Panc1 (cell line): ENCODE data around the gene STXBP5L.

Experiments used
- CTCF ChIP-seq: fragments of 450-650 bp; IDR thresholded peaks from 2 replicates; pipeline ENCODE4 v1.5.1; 2017; ENCODE audit warnings: mild to moderate bottlenecking
- POLR2AphosphoS5 ChIP-seq: IDR thresholded peaks from 2 replicates; pipeline ENCODE4 v1.6.1; 2012; ENCODE audit warnings: mild to moderate bottlenecking, low read depth, low read length, moderate library complexity
- SIN3A ChIP-seq: IDR thresholded peaks from 2 replicates; pipeline ENCODE4 v1.6.1; 2012; ENCODE audit warnings: low read depth, mild to moderate bottlenecking, low read length, moderate library complexity, borderline replicate concordance; ENCODE audit not compliant: insufficient read depth
- TF ChIP-seq, protein P1 (sequence below), 2 experiments: IDR thresholded peaks; 2 replicates each; pipeline ENCODE4 v1.6.1; 2011 to 2012; ENCODE audit warnings: low read depth in 2 of 2, control low read depth in 1 of 2, low read length in 1 of 2, mild to moderate bottlenecking in 1 of 2, moderate library complexity in 1 of 2; ENCODE audit not compliant: insufficient read depth in 1 of 2

DNA sequence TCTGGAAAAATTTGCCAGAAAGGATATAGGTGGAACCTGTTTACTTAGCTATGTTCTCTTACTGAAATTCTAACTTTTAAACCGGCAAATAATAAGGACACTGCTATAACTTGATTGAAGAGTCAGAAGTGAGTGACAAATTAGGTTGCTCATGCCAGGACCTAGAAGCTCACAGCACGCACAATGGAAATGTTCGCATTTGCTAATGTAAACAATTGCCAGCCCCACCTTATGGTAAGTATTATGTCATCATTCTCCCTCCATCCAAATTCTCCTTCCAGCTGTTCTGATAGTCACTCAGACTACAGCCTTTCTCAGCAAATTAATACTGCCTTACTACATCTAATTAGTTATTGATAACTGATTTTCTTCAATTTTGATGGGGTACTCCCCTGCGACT, 4.8 kb upstream of the STXBP5L start:
- TF ChIP-seq SIN3A, result no peak
- no peak for TF ChIP-seq CTCF
- TF ChIP-seq POLR2AphosphoS5, result no peak
- TF ChIP-seq, protein P1, sequence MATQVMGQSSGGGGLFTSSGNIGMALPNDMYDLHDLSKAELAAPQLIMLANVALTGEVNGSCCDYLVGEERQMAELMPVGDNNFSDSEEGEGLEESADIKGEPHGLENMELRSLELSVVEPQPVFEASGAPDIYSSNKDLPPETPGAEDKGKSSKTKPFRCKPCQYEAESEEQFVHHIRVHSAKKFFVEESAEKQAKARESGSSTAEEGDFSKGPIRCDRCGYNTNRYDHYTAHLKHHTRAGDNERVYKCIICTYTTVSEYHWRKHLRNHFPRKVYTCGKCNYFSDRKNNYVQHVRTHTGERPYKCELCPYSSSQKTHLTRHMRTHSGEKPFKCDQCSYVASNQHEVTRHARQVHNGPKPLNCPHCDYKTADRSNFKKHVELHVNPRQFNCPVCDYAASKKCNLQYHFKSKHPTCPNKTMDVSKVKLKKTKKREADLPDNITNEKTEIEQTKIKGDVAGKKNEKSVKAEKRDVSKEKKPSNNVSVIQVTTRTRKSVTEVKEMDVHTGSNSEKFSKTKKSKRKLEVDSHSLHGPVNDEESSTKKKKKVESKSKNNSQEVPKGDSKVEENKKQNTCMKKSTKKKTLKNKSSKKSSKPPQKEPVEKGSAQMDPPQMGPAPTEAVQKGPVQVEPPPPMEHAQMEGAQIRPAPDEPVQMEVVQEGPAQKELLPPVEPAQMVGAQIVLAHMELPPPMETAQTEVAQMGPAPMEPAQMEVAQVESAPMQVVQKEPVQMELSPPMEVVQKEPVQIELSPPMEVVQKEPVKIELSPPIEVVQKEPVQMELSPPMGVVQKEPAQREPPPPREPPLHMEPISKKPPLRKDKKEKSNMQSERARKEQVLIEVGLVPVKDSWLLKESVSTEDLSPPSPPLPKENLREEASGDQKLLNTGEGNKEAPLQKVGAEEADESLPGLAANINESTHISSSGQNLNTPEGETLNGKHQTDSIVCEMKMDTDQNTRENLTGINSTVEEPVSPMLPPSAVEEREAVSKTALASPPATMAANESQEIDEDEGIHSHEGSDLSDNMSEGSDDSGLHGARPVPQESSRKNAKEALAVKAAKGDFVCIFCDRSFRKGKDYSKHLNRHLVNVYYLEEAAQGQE (IDR thresholded peaks at IDR 0.05; ENCODE audit: insufficient read depth in 1 of 2, low read depth in 2 of 2, low read length in 1 of 2), result no peak
